Fibroblast of peridontal ligament (primary cell): ENCODE data around the gene PI4KA.
"Not testable (repeated sequence)": the region's sequence is repeated elsewhere in the genome, so short reads cannot be mapped to it uniquely, and the experiment has no call there.

Experiments used
- DNase-seq: peaks from one replicate; pipeline ENCODE4 v3.0.0-alpha.2; 2010; ENCODE audit errors: extremely low read depth

Gene PI4KA

GRCh38 chr22:20776624-20777405, 81.8 kb downstream of the PI4KA start:
- no peak for DNase-seq

- no peak for DNase-seq
These were observed 83.2 kb downstream of the PI4KA start for GRCh38 chr22:20775342-20775895.

GRCh38 chr22:20774882-20775281, 83.7 kb downstream of the PI4KA start:
- no peak for DNase-seq

- DNase-seq = no peak
These were observed 84.8 kb downstream of the PI4KA start, which contains the start of gene SERPIND1 for GRCh38 chr22:20773793-20774212. SERPIND1 (plus strand) TSS chr22:20774113; CDS start chr22:20779313, 5,200 bp downstream.

GRCh38 chr22:20771918-20772625, 86.5 kb downstream of the PI4KA start:
- DNase-seq = no peak

- DNase-seq = not testable (repeated sequence)
These were observed 89.2 kb downstream of the PI4KA start for GRCh38 chr22:20769496-20769826.

GRCh38 chr22:20766530-20766929, 92.1 kb downstream of the PI4KA start:
- no peak for DNase-seq

- no peak for DNase-seq
These were observed 92.7 kb downstream of the PI4KA start for GRCh38 chr22:20765938-20766337.

- no peak for DNase-seq
These were observed 93.9 kb downstream of the PI4KA start for GRCh38 chr22:20764729-20765128.

GRCh38 chr22:20764471-20764720, 94.2 kb downstream of the PI4KA start:
- no peak for DNase-seq

- no peak for DNase-seq
These were observed 94.8 kb downstream of the PI4KA start for GRCh38 chr22:20763630-20764470.

- no peak for DNase-seq
These were observed 96.3 kb downstream of the PI4KA start for GRCh38 chr22:20762233-20762796.

- DNase-seq = peak; percentile 31
These were observed 97.1 kb downstream of the PI4KA start for GRCh38 chr22:20761536-20761935.

GRCh38 chr22:20760084-20760483, 98.5 kb downstream of the PI4KA start:
- DNase-seq = no peak

- no peak for DNase-seq
These were observed 99.9 kb downstream of the PI4KA start for GRCh38 chr22:20758688-20759087.

GRCh38 chr22:20756846-20757245, 101.8 kb downstream of the PI4KA start:
- no peak for DNase-seq

GRCh38 chr22:20752873-20753272, 105.7 kb downstream of the PI4KA start:
- no peak for DNase-seq

- no peak for DNase-seq
These were observed 106.4 kb downstream of the PI4KA start for GRCh38 chr22:20752104-20752741.

- no peak for DNase-seq
These were observed 107.3 kb downstream of the PI4KA start for GRCh38 chr22:20751185-20751851.

- DNase-seq = peak; percentile 80
These were observed 108.0 kb downstream of the PI4KA start for GRCh38 chr22:20750461-20751184.
